ENCODE data around the gene HLCS. TPM values are rescaled to one million over a fixed set of nuclear protein-coding genes. Genes with fewer than 3 reads are reported as not detected.

HLCS gene
- total and polyA plus RNA-seq, 2 of the 4 experiments (the other 2 are of a cell fraction), result 10.6 to 21.0 TPM

DNA sequence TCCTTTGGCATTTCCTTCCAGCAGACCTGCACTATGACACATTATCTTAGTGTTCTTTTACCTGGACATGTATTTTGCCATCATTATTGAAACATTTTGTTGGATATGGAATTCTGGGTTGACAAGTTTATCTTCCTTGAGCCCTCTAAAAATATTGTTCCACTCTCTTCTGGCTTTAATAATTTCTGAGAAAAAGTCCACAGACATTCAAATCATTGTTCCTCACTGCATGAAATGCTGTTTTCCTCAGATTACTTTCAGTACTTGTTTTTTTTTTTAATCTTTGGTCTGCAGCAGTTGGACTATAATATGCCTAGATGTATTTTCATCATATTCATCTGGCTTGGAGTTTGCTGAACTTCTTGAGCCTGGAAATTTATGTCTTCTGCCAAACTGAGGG, 88.7 kb downstream of the HLCS start:
- no peak overlapping the region for H2AK5ac ChIP-seq (ENCODE audit: low read depth, low read length)
- ChIA-PET CTCF (interaction anchor here (0.6 kb wide), 1 partner anchor 10 kb away, joined by 3 read pairs; no protein-coding TSS in a partner anchor), POLR2A (ENCODE audit: unreplicated experiment) (no interaction called here)
- H3K9ac ChIP-seq (ENCODE audit: low read depth, low read length), result no peak overlapping the region
- H3K4me3 ChIP-seq (ENCODE audit: insufficient read depth, low read depth, low read length), result no peak overlapping the region
- intact Hi-C loops (cut with micrococcal nuclease) (no loop called here), dilution Hi-C loops (cut with HindIII; ENCODE audit: low sequenced_read_pairs, unreplicated experiment) (no loop called here), in situ Hi-C loops (cut with MboI; ENCODE audit: low sequenced_read_pairs) (no loop called here)
- H2BK15ac ChIP-seq (ENCODE audit: low read depth, low read length), result no peak overlapping the region
- H2BK20ac ChIP-seq (ENCODE audit: low read depth, low read length), result no peak overlapping the region
- no peaks in the 10 kb centered on the region for H4K20me1 ChIP-seq (ENCODE audit: insufficient read depth, low read length)
- TF ChIP-seq MXI1 (IDR thresholded peaks at IDR 0.05; ENCODE audit: borderline replicate concordance, low read depth, low read length), result no peak
- H2AFZ ChIP-seq (replicated peaks; ENCODE audit: low read length, poor library complexity), result no peak overlapping the region
- H3K27ac ChIP-seq (ENCODE audit: insufficient read depth, low read length), result no peak overlapping the region
- no peak overlapping the region for H3K4me2 ChIP-seq (ENCODE audit: low read depth, low read length)
- H3K4ac ChIP-seq (ENCODE audit: low read depth, low read length), result no peak overlapping the region
- no peak overlapping the region for H3K14ac ChIP-seq (replicated peaks; ENCODE audit: low read depth, low read length)
- peaks cover 5% of the 10 kb centered on the region; the same call in 1 of the 2 replicates for H3K9me1 ChIP-seq (ENCODE audit: insufficient read depth, low read length)
- no peak for DNase-seq
- no peaks in the 10 kb centered on the region for H3K27me3 ChIP-seq (ENCODE audit: control insufficient read depth, insufficient read depth, low read length)
- H3K23ac ChIP-seq (ENCODE audit: low read depth, low read length), result no peak overlapping the region
- H2BK120ac ChIP-seq (ENCODE audit: low read depth, low read length), result no peak overlapping the region
- no peak overlapping the region for H2BK5ac ChIP-seq (ENCODE audit: low read depth, low read length, poor library complexity, severe bottlenecking)
- H3K79me1 ChIP-seq (ENCODE audit: low read depth in 1 of 2, low read length in 2 of 2), result peaks cover 7 to 14% of the 10 kb centered on the region in 2 experiments; a peak in 1 of 4 replicates
- no peak for ATAC-seq (ENCODE audit: low read depth)
- H3K9me3 ChIP-seq (ENCODE audit: control insufficient read depth, insufficient read depth, low read length), result peaks cover 4% of the 10 kb centered on the region; the same call in 1 of the 2 replicates
- H3K4me1 ChIP-seq (ENCODE audit: control insufficient read depth, insufficient read depth, low read length), result peaks cover 3% of the 10 kb centered on the region; the same call in 1 of the 2 replicates
- H4K91ac ChIP-seq (ENCODE audit: insufficient read depth, low read depth, low read length), result no peak overlapping the region
- no peak overlapping the region for H3K18ac ChIP-seq (ENCODE audit: low read depth, low read length)
- no peak overlapping the region for H3K56ac ChIP-seq (ENCODE audit: extremely low read depth, insufficient read depth, low read length)
- no peaks in the 10 kb centered on the region for H3K36me3 ChIP-seq (ENCODE audit: control insufficient read depth, insufficient read depth, low read length)
- no TSS peak for BruUV-seq (replicated peaks)
- no peak overlapping the region for H2AK9ac ChIP-seq (replicated peaks; ENCODE audit: low read depth, low read length, poor library complexity)
- no peak overlapping the region for H4K8ac ChIP-seq (ENCODE audit: low read depth in 2 of 2, low read length in 2 of 2)
- H4K5ac ChIP-seq (ENCODE audit: low read depth, low read length), result no peak overlapping the region

Measured in IMR-90 (cell line).